ENCODE data around the gene EHF. TPM values are rescaled to one million over a fixed set of nuclear protein-coding genes. Genes with fewer than 3 reads are reported as not detected.

Gene EHF
- under 1 TPM in 1 of 6 experiments, not detected in 5; 0.09 TPM for total RNA-seq (2021; fragmentation: NEBNext Ultra II Directional; extraction: Animal tissue kit (Norgen Biotek cat#: 25700))
- long read RNA-seq, result 0 reads

DNA sequence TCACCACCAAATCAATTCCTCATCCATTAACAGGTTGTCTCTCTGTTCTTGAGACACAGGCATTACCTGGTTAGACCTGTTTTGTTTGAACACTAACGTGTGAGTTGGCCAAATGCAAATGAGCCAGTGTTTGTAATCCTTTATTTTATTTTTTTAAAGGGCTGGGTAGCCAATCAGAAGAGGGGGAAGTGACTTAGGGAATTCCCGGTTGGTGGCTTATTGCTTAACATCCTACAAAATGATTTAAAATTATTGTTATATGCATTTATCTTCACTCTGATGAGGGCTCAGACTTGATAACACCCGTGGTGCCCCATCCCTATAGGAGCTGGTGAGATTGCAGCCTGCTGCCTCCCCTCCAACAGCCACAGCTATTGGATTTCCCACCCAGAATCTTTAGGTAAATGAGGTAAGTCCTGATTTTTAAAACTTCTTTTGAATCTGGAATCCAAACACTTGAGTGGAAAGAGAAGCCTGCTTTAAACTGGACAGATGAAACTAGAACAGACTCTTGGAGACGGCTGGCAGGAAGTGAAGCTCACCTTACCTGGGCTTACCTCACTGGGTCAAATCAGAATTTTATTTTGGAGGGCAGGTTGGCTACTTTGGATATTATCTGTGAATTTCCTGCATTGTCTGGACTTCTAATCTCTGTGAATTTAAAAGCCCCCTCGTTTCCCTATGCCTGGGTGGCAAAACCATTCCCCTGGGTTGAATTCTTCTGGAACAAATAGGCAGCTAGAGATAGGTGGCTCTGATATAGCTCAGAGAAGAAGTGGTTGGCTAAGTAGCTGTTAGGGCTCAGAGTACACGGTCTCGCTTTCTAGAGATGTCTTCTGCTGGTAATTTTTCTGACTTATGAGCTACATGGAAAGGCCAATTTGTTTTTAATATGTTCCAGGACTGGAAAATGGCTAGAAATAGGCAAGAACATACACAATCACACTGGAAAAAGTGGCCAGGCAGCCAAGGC lies at the start of gene EHF:
EHF (plus strand) TSS at position 274 of the 973 bp plus-strand sequence. CDS start 21,538 bp downstream, outside the sequence.
- H3K4me1 Mint-ChIP-seq (ENCODE audit: low read depth), result peaks cover 14% of the 10 kb centered on the region
- DNase-seq, result no peak
- H3K4me3 Mint-ChIP-seq, result no peak within 1 kb of the TSS
- no peaks in the 10 kb centered on the region for H3K36me3 Mint-ChIP-seq (ENCODE audit: low read depth)
- H3K27me3 Mint-ChIP-seq (ENCODE audit: insufficient read depth), result peaks cover 10% of the 10 kb centered on the region
- no peaks in the 10 kb centered on the region for H3K9me3 Mint-ChIP-seq
- TF ChIP-seq CTCF (IDR thresholded peaks at IDR 0.05), result no peak
- H3K27ac Mint-ChIP-seq, result no peak within 1 kb of the TSS

DNA sequence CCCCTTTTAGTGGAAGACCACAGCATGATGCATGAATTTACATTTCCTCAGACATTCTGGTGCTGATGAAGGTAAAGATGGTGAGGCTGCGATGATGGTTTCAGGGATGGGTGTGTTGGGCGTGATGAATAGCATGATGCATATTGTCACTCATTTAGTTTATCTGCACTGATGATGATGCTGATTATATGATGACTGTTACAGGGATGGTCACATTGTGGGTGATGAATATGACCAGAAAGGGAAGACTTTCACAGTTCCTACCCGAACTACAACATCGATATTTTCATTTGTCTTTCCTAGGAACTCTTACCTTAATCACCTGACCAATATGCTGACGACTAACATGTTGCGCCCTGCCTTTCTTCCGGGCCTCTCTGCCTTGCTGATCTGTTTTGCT lies 47.4 kb upstream of the EHF start:
- no peak for TF ChIP-seq CTCF (IDR thresholded peaks at IDR 0.05)
- DNase-seq, result no peak
- H3K4me1 Mint-ChIP-seq (ENCODE audit: low read depth), result no peaks in the 10 kb centered on the region
- peaks cover 37% of the 10 kb centered on the region for H3K27me3 Mint-ChIP-seq (ENCODE audit: insufficient read depth)
- no peaks in the 10 kb centered on the region for H3K9me3 Mint-ChIP-seq
- H3K36me3 Mint-ChIP-seq (ENCODE audit: low read depth), result no peaks in the 10 kb centered on the region
- no peak overlapping the region for H3K4me3 Mint-ChIP-seq
- H3K27ac Mint-ChIP-seq, result no peak overlapping the region

DNA sequence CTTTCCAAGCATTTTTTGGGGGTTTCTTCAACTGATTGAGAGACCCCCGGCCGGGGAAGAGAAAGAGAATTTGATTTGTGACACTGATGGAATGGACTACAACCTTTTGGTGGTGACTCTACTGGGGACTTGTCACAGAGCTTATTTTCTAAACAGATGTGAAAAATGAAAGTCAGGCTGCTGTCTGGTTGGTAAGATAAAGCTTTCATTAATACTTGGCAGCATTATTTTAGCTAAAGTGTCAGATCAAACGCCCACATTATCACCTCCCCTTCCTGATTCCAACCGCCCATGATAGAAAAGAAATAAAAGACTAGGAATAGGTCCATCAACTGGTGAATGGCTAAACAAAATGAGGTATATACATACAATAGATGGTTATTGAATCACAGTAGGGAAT lies 45.6 kb upstream of the EHF start:
- no peak for TF ChIP-seq CTCF (IDR thresholded peaks at IDR 0.05)
- H3K4me3 Mint-ChIP-seq, result no peak overlapping the region
- H3K27ac Mint-ChIP-seq, result no peak overlapping the region
- H3K36me3 Mint-ChIP-seq (ENCODE audit: low read depth), result no peaks in the 10 kb centered on the region
- H3K4me1 Mint-ChIP-seq (ENCODE audit: low read depth), result no peaks in the 10 kb centered on the region
- no peak for DNase-seq
- H3K9me3 Mint-ChIP-seq, result no peaks in the 10 kb centered on the region
- peaks cover 36% of the 10 kb centered on the region for H3K27me3 Mint-ChIP-seq (ENCODE audit: insufficient read depth)

DNA sequence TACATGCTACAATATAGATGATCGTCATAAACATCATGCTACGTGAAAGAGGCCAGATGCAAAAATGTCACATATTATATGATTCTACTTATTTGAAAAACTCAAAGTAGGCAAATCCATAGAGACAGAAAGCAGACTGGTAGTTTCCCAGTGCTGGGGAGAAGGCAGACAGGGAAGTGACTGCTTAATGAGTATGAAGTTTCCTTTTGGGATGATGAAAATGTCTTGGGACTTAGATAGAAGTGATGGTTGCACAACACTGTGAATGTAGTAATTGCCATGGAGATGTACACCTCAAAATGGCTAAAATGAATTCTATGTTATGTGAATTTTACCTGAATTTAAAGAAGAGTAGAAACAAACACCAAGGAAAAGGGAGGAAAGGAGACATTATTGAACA lies 45.2 kb upstream of the EHF start:
- H3K4me3 Mint-ChIP-seq, result no peak overlapping the region
- peaks cover 35% of the 10 kb centered on the region for H3K27me3 Mint-ChIP-seq (ENCODE audit: insufficient read depth)
- H3K4me1 Mint-ChIP-seq (ENCODE audit: low read depth), result no peaks in the 10 kb centered on the region
- H3K27ac Mint-ChIP-seq, result no peak overlapping the region
- no peak for DNase-seq
- H3K9me3 Mint-ChIP-seq, result no peaks in the 10 kb centered on the region
- no peaks in the 10 kb centered on the region for H3K36me3 Mint-ChIP-seq (ENCODE audit: low read depth)
- TF ChIP-seq CTCF (IDR thresholded peaks at IDR 0.05), result no peak

- no peak for TF ChIP-seq CTCF (IDR thresholded peaks at IDR 0.05)
- DNase-seq, result no peak
- Mint-ChIP-seq H3K4me3 (no peak overlapping the region), H3K27ac (no peak overlapping the region), H3K36me3 (ENCODE audit: low read depth) (no peaks in the 10 kb centered on the region), H3K4me1 (ENCODE audit: low read depth) (no peaks in the 10 kb centered on the region), H3K27me3 (ENCODE audit: insufficient read depth) (peaks cover 36% of the 10 kb centered on the region), H3K9me3 (no peaks in the 10 kb centered on the region)
Observed at GRCh38 chr11:34576331-34576730, 44.6 kb upstream of the EHF start.

Data from HFFc6 (cell line).